HG02798 (cell line): ENCODE data around the gene TTC22.

Source experiments
- ATAC-seq: cut with Tn5 transposase; IDR thresholded peaks from one replicate; pipeline ENCODE4 v1.9.1; 2021; ENCODE audit warnings: mild to moderate bottlenecking; ENCODE audit not compliant: unreplicated experiment, poor library complexity

Gene TTC22

DNA sequence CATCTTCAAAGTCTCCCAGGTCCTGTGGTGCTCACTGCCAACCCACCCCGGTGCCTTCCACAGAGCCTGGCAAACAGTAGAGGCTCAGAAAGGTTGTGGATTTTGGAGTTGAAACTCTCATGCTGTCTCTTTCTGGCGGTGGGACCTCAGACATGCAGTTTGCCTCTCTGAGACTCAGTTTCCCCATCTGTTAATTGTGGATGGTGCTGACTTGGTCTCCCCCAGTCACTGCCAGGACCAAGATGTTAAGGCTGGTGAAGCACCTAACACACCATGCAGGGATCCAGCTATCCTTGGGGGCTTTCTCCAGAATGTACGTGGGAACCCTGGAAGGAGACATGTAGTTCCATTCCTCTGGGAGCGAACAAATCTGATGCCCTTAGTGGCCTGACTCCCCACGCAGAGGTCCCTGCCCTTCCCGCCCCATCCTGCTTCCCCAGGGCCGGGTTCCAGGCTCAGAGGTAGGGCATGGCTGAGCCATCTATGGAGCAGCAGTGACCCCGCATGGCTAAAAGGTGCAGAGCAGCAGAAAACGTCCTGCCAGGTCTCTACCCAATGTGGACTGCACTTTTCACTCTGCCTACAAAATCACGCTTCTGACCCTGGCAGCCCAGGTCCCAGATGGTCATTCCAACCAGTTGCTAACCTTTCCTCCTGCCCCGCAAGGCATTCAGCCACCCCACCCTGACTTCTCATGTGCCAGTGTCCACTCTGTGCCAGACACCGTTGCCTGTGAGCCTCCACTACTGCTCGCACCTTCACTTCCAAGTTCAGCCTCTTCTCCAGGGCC is 9.2 kb upstream of the TTC22 start:
- ATAC-seq: peak; percentile 74

DNA sequence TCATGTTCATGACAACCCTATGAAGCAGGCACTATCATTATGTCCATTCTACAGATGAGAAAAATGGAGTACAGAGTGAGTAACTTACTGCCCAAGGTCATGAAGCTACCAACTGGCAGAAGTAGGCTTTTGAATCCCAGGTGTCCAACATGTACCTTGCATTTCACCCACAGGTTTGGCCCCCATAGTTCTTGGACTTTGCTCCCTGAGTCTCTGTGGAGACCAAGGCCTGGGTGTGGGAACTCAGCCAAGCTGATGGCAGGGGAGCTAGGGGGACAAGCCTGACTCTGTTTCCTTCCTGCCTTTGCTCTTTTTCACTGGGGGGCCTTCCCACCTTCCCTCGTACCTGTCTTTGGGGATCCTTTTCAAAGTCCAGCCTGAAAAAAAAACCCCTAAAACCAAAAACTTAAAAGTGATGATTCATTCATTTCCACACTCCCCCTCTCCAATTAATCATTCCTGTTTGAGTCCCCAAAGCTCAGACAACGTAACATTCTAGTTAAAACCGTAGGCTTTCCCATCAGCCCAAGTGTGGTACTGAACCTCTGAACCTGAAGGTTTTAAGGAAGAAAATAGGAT is 8.5 kb upstream of the TTC22 start:
- no peak for ATAC-seq

- ATAC-seq: no peak
Measured at GRCh38 chr1:54808443-54809207, 7.5 kb upstream of the TTC22 start.

DNA sequence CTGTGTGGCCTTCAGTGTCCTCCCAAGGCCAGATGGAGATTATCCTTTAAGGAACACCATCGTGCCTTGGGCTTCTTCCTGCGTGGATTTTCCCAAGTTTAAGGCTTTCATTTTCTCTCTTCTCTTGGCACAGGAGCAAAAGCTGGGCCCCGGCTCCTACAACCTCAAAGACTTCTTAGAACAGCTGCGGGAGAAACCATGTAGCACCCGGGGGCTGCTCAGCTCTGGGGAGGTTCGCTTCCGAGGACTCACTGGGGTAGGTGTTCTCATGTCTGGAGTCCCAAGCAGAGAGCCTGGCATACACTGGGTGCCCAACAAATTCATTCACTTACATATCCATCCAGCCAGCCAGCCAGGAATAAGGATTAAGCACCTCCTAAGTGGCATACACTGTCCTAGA is 6.6 kb upstream of the TTC22 start:
- ATAC-seq: no peak

DNA sequence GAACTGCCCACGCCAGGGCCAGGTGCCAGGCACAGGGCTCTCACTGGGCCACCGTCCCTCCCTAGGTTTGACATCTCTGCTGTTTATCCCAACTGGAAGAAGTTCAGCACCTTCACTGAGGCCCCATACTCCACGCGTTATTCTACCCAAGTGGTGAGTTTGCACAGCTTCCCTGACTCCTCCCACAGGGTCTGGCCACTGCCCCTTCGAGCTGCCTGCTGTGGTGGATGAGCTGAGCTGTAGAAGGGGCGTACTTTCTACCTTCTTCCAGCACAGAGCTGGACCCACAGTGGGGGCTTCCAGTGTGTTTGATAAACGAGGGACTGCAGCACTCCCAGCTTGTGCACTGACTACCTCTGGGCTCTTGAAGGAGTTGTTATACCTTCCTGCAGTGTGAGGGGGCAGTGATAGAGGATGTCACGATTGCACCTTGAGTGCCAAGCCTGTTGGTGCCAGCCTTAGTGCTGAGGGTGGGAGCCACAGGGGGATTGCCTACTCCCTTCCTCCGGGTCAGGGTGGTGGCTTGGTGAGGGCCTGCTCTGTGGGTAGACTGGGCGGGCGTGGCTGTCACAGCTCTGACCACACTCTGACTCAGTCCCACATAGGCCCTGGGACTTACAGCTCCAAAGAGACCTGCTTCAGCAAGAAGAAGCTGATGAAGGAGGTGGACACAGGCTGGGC is 5.9 kb upstream of the TTC22 start:
- no peak for ATAC-seq

- ATAC-seq: no peak
Measured at GRCh38 chr1:54805981-54806381, 4.9 kb upstream of the TTC22 start.

- ATAC-seq: no peak
Measured at GRCh38 chr1:54805466-54805865, 4.3 kb upstream of the TTC22 start.

DNA sequence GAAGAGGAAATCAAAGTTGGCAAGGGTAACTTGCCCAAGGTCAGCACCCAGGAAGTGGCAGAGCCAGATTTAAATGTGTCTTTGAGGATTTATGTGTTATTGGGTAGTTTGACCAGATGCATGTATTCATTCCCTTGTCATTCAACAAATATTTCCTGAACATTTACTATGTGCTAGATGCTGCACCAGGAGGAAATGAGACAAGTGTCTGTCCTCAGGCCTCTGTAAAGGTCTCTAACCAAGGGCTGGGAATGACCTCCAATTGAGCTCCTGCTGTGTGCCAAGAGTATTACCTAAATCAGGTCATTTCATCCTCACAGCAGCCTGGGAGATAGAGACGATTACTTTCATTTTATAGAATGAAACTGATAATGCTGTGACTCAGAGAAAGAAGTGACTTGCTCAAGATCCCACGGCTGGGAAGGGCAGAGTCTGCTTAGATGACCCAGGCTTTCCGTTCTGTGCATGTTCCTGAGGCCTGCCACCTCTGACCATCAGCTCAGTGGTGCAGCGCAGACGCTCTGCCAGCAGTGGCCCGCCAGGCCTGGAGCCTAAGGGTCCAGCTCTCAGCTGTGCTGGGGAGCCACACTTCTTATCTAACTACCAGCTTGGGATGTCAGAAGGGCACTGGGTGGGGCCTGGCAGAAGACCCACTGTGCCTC is 3.5 kb upstream of the TTC22 start:
- peak; percentile 26 for ATAC-seq

DNA sequence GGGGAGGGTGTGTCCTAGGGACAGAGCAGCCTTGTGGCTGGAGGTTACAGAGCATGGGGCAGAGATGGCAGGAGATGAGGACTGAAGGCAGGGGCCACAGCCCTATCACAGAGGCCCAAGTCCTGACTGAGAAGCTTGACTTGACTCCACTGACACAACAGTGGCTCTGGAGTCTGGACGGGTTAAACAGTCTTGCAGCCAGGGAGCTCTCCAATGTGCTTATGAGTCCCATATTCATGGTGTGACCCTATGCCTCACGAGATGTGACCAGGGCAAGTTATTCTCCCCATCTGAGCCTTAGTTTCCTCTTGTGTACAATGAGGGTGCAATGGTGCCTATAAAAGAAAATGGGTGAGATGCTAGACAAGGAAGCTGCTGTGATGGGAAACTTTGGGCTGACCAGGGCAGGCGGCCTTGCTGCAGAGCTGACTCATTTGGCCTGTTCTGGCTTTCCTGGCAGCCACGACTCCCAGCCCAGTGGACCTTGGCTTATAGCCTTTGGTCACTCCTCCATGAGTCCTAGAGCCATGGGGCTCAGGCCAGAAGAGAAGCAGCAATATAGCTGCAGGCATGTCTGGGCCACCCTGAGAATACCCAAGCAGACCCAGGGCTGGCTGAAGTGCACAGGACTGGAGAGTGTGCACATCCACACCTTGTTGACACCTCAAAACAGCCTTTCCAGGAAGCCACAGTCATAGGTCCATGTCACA is 2.8 kb upstream of the TTC22 start:
- no peak for ATAC-seq

DNA sequence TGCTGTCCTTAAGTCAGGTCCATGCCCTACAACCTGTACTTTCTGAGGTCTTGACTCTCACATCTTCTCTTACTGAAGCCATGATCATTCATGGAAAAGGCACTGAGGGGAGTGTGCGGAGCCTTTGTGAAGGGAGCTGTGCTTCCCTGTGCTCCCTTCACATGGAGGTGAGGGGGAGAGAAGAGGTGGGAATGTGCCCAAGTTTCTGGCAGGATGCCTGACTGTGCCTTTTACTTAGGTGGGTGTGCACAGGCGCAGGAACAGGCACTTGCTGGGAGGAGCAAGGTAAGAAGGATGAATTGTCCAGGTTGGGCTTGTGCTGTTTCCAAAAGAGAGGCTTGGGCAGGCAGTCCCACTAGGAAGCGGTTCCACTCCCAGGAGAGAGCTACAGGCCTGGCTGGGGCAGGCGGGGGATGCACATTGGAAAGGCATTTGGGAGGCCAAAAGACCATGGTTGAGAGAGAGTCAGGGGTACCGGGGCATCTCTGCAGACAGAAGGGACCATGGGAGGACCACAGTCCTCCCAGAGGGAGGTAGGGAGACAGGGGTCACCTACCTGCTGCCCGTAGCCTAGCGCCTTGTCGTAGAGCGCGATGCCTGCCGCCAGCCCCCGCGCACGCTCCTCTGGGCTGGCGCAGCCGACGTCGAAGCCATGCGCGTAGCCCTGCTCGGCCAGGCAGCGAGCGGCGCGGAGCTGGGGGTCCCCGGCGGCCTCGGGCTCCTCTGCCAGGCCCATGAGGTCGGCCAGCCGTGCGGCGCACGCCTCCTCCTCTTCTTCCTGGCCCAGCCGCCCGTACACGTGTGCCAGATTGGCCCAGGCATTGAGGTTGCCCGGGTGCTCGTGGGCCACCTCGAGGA is 853 bp downstream of the TTC22 start:
- no peak for ATAC-seq

DNA sequence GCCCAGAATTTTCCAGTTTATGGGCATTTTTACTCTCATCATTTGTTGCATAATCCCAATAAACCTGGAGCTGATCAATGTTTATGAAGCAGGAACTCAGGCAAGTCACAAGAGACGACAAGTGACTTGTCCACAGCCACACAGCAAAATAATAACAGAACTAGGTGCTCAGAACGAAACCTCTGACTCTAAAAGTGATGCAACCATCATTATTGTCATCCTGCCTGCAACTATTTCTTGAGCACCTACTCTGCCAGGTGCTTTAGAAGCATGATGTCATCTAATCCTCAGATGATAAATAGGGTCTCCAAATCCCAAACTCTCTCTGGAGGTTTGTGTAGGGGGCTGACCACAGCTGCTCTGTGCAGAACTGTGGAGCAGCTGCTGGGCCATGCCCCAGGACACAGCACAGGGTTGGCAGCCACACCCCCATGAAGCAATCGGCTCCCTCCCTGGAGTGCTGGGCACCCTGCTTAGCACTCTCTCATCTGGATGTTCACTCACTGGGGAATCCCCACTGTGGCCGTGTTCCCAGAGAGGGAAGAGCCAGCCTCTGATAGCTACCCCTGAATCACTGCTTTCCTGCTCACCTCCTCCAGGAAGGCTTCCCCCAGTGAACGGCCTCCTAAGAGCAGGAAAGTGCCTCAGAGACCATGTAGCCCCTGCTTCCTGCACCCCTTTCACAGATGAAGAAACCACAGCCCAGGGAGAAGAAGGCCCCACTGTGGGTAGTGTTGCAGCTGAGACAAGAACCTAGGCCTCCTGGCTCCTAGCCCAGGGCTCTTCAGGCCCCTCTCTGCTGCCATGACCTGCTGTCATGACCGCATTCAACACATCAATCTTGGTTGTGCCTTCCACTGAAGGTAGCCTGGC is 2.1 kb downstream of the TTC22 start:
- ATAC-seq: peak; percentile 43

DNA sequence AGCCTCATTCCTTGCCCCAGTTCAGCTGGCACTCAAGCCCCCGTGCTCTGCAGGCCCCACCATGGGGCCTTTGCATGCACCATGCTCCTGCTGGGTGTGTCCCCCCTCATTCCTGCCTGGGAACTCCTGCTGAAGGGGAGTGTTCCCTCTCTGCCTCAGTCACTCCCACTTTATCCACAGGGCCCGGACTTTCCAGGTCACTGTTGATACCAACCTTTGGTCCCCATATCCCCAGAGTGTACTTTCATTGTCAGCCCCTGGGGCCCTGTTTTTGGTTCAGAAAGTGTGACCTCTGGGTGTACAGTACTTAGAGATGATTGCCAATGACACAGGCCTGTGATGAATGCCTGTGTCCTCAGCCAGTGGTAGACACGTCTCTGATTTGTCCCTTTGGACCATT is 2.9 kb downstream of the TTC22 start:
- ATAC-seq: no peak

DNA sequence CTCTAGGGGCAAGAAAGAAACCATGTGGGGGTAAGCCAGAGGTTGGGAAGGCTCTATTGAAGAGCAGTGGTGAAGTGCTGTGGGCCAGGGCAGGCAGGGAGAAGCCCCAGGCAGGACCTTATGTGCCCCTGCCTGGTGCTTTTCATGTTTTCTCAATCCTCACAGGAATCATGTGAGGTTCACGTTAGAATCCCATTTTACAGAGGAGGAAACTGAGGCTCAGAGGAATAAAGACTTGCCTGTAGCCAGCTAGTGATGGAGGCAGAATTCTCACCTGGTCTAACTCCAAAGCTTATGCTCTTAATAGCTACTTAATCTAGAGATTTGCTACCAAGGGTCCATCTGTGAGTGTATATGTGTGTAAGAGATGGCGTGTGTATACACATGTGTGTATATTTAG is 4.2 kb downstream of the TTC22 start:
- ATAC-seq: no peak

DNA sequence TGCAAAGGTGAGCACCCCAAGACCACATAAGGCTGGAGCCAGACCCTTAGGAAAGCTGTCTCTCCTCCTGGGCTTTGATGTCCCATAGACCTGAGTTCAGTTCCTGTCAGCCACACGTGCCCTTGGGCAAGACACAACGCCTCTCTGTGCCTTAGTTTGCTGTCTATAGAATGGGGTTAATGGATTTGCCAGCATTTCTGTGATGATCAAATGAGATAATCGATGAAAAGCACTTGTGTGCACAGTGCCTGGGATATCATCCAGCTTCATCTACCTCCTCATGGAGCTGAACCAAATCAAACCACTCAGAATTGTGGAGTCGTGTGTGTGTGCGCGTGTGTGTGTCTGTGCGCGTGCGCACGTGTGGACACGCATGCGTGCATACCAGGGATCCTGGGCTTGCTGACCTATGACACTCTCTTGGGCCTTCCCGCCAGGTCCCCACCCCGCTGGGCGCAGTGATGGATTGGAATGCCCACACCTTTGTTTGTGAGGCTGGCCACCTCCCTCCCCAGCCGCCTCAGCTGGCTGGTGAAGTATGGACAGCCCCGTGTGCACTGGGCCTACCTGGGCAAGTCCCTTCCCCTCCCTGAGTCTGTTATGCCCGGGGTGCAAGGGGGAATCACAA is 5.2 kb downstream of the TTC22 start:
- no peak for ATAC-seq

DNA sequence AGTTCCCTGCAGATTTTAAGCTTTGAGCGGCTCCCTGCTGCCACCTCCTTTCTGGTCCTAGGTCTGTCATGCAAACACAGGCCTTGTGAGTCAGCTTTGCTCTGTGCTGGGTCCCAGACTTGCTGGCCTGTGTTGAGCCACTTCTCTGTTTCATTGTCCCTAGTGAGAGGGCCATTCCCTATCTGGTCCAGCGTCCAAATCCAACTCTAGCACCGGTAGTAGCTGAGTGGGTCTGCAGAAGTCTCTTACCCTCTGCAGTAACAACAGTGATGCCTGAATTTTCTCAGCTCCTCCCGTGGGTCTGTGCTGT is 5.8 kb downstream of the TTC22 start:
- no peak for ATAC-seq

- no peak for ATAC-seq
Measured at GRCh38 chr1:54794451-54795355, 6.4 kb downstream of the TTC22 start.
